Prostate gland (tissue), 2 donors: ENCODE measurements around the gene SAXO2. TPM values are rescaled to one million over a fixed set of nuclear protein-coding genes. Genes with fewer than 3 reads are reported as not detected.
"Not testable (repeated sequence)": the region's sequence is repeated elsewhere in the genome, so short reads cannot be mapped to it uniquely, and the experiment has no call there.

ENCODE experiments used
- DNase-seq: peaks from one replicate; pipeline ENCODE4 v3.0.0-alpha.2; 2019; ENCODE audit warnings: low spot score
- H3K27ac ChIP-seq, 2 donors: fragments of 200-600 bp; sonication (generic); 2 replicates each; pipeline ENCODE4 v1.5.1; 2017 to 2019
- H3K27me3 ChIP-seq: fragments of 200-600 bp; sonication (generic); replicated peaks from 2 replicates; pipeline ENCODE4 v1.5.1; 2019; ENCODE audit not compliant: insufficient read depth
- H3K36me3 ChIP-seq, 2 donors: fragments of 200-600 bp; sonication (generic); 1 replicate in 1 of 2; 2 replicates in 1 of 2; pipeline versions ENCODE4 v1.5.1 to v1.8.1; 2017 to 2019
- H3K4me1 ChIP-seq: fragments of 200-600 bp; sonication (generic); replicated peaks from 2 replicates; pipeline ENCODE4 v1.5.1; 2019
- H3K4me3 ChIP-seq, 2 donors: fragments of 200-600 bp; sonication (generic); 2 replicates each; pipeline ENCODE4 v1.5.1; 2017 to 2019
- H3K9me3 ChIP-seq: fragments of 200-600 bp; sonication (generic); 2 replicates; pipeline ENCODE4 v1.5.1; 2017
- CTCF ChIP-seq, 4 experiments: fragments of 200-600 bp in 2 of 4; fragments of 450-650 bp in 2 of 4; sonication (generic) in 2 of 4; IDR thresholded peaks; 1 replicate in 3 of 4; 2 replicates in 1 of 4; pipeline ENCODE4 v1.5.1; 2016 to 2019; ENCODE audit warnings: antibody characterized with exemption in 4 of 4, mild to moderate bottlenecking in 2 of 4, moderate library complexity in 2 of 4
- POLR2A ChIP-seq: fragments of 450-650 bp; IDR thresholded peaks from one replicate; pipeline ENCODE4 v1.6.1; 2016; ENCODE audit warnings: antibody characterized with exemption, mild to moderate bottlenecking
- POLR2AphosphoS5 ChIP-seq: sonication (generic); formaldehyde crosslinking; IDR thresholded peaks from one replicate; pipeline ENCODE4 v1.6.1; 2017; ENCODE audit warnings: antibody characterized with exemption
- WGBS: methylation state at CpG from one replicate; pipeline ENCODE4 v1.1.5; 2018; 5-methylcytosine and 5-hydroxymethylcytosine counted together
- intact Hi-C: fragments of 100-400 bp; cut with DNase I; formaldehyde crosslinking; loops from one replicate; pipeline ENCODE4 v1.14.2; 2022
- total RNA-seq, 2 donors: library from RNA; depleted of rRNA; stranded (reverse); fragments of >200 nt; gene quantifications; one replicate each; pipeline ENCODE4 v1.1.0, GENCODE V29; 2016

Gene SAXO2
- total RNA-seq = 1 to 10 TPM; 4.0 to 4.3 TPM

GRCh38 chr15:82262422-82263026 lies at the start of gene SAXO2, which contains the start of gene EFL1:
SAXO2 (plus strand) TSS chr15:82262818; CDS start chr15:82262880, 62 bp downstream.
EFL1 (minus strand) TSS chr15:82262734; CDS start chr15:82261778, 956 bp downstream.
- H3K36me3 ChIP-seq = no peaks in the 10 kb centered on the region
- no peaks in the 10 kb centered on the region for H3K27me3 ChIP-seq
- H3K9me3 ChIP-seq = no peaks in the 10 kb centered on the region
- H3K4me1 ChIP-seq = no peaks in the 10 kb centered on the region
- TF ChIP-seq POLR2A = peak; percentile 61
- TF ChIP-seq CTCF (IDR thresholded peaks at IDR 0.05) = no peak
- TF ChIP-seq POLR2AphosphoS5 = peak; percentile 73
- peak within 1 kb of the TSS; percentile 61 to 67 for H3K27ac ChIP-seq
- intact Hi-C loops = no loop called here
- WGBS = under 1% methylated on average over 46 of the region's 57 CpGs
- DNase-seq = peak; percentile 83
- H3K4me3 ChIP-seq = peak within 1 kb of the TSS; percentile 47 to 71

DNA sequence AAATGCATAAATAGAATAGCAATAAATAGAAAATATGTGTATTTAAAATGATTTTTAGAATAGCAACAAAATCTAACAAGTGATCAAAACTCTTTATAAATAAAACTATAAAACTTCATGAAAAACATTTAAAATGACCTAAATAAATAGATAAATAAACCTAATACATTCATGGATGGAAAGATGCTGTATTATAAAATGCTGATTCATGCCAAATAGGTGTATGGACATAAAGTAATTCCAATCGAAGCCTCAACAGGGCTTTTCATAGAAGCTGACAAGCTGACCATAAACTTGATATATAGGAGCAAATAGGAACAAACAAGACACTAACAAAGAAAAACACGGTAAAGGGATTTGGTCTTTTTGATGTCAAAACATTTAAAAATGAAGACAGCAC lies 46.5 kb upstream of the SAXO2 start:
- intact Hi-C loops, H3K4me3 ChIP-seq, H3K27ac ChIP-seq, DNase-seq, H3K9me3 ChIP-seq, H3K36me3 ChIP-seq, H3K4me1 ChIP-seq, H3K27me3 ChIP-seq: not testable (repeated sequence)
- WGBS = 40% methylated on average over 2 of the region's 2 CpGs

GRCh38 chr15:82221535-82221934 lies 41.1 kb upstream of the SAXO2 start:
- intact Hi-C loops, H3K36me3 ChIP-seq, H3K27ac ChIP-seq, H3K4me1 ChIP-seq, H3K9me3 ChIP-seq, H3K4me3 ChIP-seq, H3K27me3 ChIP-seq: not testable (repeated sequence)
- WGBS = 64% methylated on average over 2 of the region's 2 CpGs
- TF ChIP-seq CTCF (IDR thresholded peaks at IDR 0.05) = peak in 3 of 4 experiments; percentile 19 to 40 (median 31)
- DNase-seq = peak; percentile 57

- Histone ChIP-seq H3K4me3 (no peak overlapping the region), H3K27ac (no peak overlapping the region), H3K4me1 (no peaks in the 10 kb centered on the region), H3K9me3 (no peaks in the 10 kb centered on the region), H3K36me3 (no peaks in the 10 kb centered on the region), H3K27me3 (no peaks in the 10 kb centered on the region)
- intact Hi-C loops = no loop called here
- 70% methylated on average over 1 of the region's 1 CpG for WGBS
- TF ChIP-seq POLR2A (no peak), POLR2AphosphoS5 (no peak), CTCF (IDR thresholded peaks at IDR 0.05) (no peak)
- no peak for DNase-seq
Observed at GRCh38 chr15:82228750-82229149, 33.9 kb upstream of the SAXO2 start.

DNA sequence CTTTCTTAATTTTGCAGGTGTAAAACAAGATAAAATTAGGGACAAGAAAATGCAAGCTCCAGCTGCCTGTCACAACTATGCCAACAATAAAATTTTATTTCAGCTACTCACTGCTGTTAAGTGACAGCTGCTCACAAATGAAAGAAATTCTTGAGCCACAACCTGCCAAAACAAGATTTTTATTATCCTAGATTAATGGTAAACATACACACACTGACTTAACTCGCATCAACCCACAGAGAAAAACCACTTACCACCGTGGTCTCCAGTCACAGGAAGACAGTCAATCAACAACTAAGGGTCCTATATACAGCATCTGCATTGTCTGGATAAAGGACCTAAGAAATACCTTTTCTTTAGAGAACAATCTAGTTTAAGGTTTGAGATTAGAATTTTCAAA lies 31.4 kb upstream of the SAXO2 start:
- Histone ChIP-seq H3K9me3 (no peaks in the 10 kb centered on the region), H3K27ac (no peak overlapping the region), H3K27me3 (no peaks in the 10 kb centered on the region), H3K4me3 (no peak overlapping the region), H3K36me3 (no peaks in the 10 kb centered on the region), H3K4me1 (no peaks in the 10 kb centered on the region)
- no peak for DNase-seq
- 29% methylated on average over 2 of the region's 2 CpGs for WGBS
- TF ChIP-seq POLR2AphosphoS5 (no peak), CTCF (IDR thresholded peaks at IDR 0.05) (no peak), POLR2A (no peak)
- intact Hi-C loops = no loop called here
